HPDE6-E6E7 (cell line): ENCODE results near the gene KRT84.
"Not testable (repeated sequence)": the region's sequence is repeated elsewhere in the genome, so short reads cannot be mapped to it uniquely, and the experiment has no call there.

ENCODE experiments used
- DNase-seq: peaks from one replicate; pipeline ENCODE4 v3.0.0; 2011; ENCODE audit warnings: missing footprints; ENCODE audit errors: extremely low spot score

The KRT84 gene

GRCh38 chr12:52411815-52412214, 26.4 kb upstream of the KRT84 start:
- no peak for DNase-seq

- DNase-seq = not testable (repeated sequence)
Measured at GRCh38 chr12:52410589-52411248, 25.3 kb upstream of the KRT84 start.

- DNase-seq = no peak
Measured at GRCh38 chr12:52407918-52408317, 22.5 kb upstream of the KRT84 start.

- no peak for DNase-seq
Measured at GRCh38 chr12:52405922-52406385, 20.5 kb upstream of the KRT84 start, which contains the start of gene KRT82. TSS of gene KRT82 (minus strand) at chr12:52406335. CDS start at chr12:52406277, 58 bp downstream.

- no peak for DNase-seq
Measured at GRCh38 chr12:52404951-52405350, 19.5 kb upstream of the KRT84 start.

GRCh38 chr12:52403561-52403960, 18.1 kb upstream of the KRT84 start:
- DNase-seq = no peak

GRCh38 chr12:52402873-52403540, 17.6 kb upstream of the KRT84 start:
- DNase-seq = no peak

- no peak for DNase-seq
Measured at GRCh38 chr12:52402377-52402776, 16.9 kb upstream of the KRT84 start.

GRCh38 chr12:52401926-52402325, 16.5 kb upstream of the KRT84 start:
- no peak for DNase-seq

- DNase-seq = no peak
Measured at GRCh38 chr12:52401526-52401925, 16.1 kb upstream of the KRT84 start.

GRCh38 chr12:52400906-52401305, 15.5 kb upstream of the KRT84 start:
- DNase-seq = no peak

- no peak for DNase-seq
Measured at GRCh38 chr12:52399756-52400155, 14.3 kb upstream of the KRT84 start.

- DNase-seq = no peak
Measured at GRCh38 chr12:52398176-52398575, 12.7 kb upstream of the KRT84 start.

GRCh38 chr12:52396656-52397055, 11.2 kb upstream of the KRT84 start:
- DNase-seq = no peak

GRCh38 chr12:52395761-52396434, 10.4 kb upstream of the KRT84 start:
- peak; percentile 60 for DNase-seq

GRCh38 chr12:52394836-52395405, 9.5 kb upstream of the KRT84 start:
- DNase-seq = no peak

- no peak for DNase-seq
Measured at GRCh38 chr12:52392465-52393007, 7.1 kb upstream of the KRT84 start.

- DNase-seq = no peak
Measured at GRCh38 chr12:52391618-52392002, 6.2 kb upstream of the KRT84 start.

GRCh38 chr12:52390739-52391617, 5.5 kb upstream of the KRT84 start:
- DNase-seq = peak; percentile 34

- no peak for DNase-seq
Measured at GRCh38 chr12:52389313-52390207, 4.1 kb upstream of the KRT84 start.
